HEK293 (cell line): ENCODE data around the gene ZXDC.

Experiments
- CTCF ChIA-PET: fragments of 350-600 bp; formaldehyde crosslinking; extraction: SDS; loops from one replicate; lab custom pipeline; 2021; ENCODE audit warnings: antibody characterized with exemption; lab: Yijun Ruan, JAX
- POLR2A ChIA-PET: fragments of 300-600 bp; formaldehyde crosslinking; extraction: SDS; loops from one replicate; lab custom pipeline; 2020; ENCODE audit warnings: antibody characterized with exemption, inconsistent platforms; lab: Yijun Ruan, JAX
- H3K27ac ChIP-seq: fragments of 200-500 bp; sonication (Bioruptor generic); 2 replicates; pipeline ENCODE4 v1.5.1; 2014; ENCODE audit warnings: low read depth, low read length, control low read depth, inconsistent platforms; ENCODE audit errors: extremely low read depth
- H3K36me3 ChIP-seq, 2 experiments: fragments of 200-500 bp in 1 of 2; sonication (Bioruptor generic) in 1 of 2; 1 replicate in 1 of 2; 2 replicates in 1 of 2; pipeline ENCODE4 v1.5.1; 2014 to 2017; ENCODE audit warnings: inconsistent platforms in 2 of 2, low read length in 2 of 2; ENCODE audit not compliant: control insufficient read depth in 2 of 2, insufficient read depth in 1 of 2
- H3K4me1 ChIP-seq: fragments of 200-500 bp; sonication (Bioruptor generic); 2 replicates; pipeline ENCODE4 v1.5.1; 2014; ENCODE audit warnings: mild to moderate bottlenecking, low read length, inconsistent platforms; ENCODE audit not compliant: control insufficient read depth, insufficient read depth
- H3K4me3 ChIP-seq: 2 replicates; pipeline ENCODE4 v1.5.1; 2011; ENCODE audit warnings: low read depth, mild to moderate bottlenecking, control low read depth, low read length, moderate library complexity
- H3K9me3 ChIP-seq: fragments of 200-500 bp; sonication (Bioruptor generic); 2 replicates; pipeline ENCODE4 v1.5.1; 2014; ENCODE audit warnings: low read depth, low read length, inconsistent platforms; ENCODE audit not compliant: control insufficient read depth, insufficient read depth
- GLI2 ChIP-seq: fragments of 450-650 bp; formaldehyde crosslinking; IDR thresholded peaks from 2 replicates; pipeline ENCODE4; 2017; ENCODE audit warnings: missing biosample characterization, missing genetic modification characterization, low read depth, borderline replicate concordance
- GLIS1 ChIP-seq: fragments of 450-650 bp; formaldehyde crosslinking; IDR thresholded peaks from 2 replicates; pipeline ENCODE4 v1.5.1; 2016; ENCODE audit warnings: missing biosample characterization, missing genetic modification characterization
- GLIS2 ChIP-seq: fragments of 450-650 bp; formaldehyde crosslinking; IDR thresholded peaks from 2 replicates; pipeline ENCODE4 v1.5.1; 2016; ENCODE audit warnings: missing biosample characterization, missing genetic modification characterization
- REST ChIP-seq: fragments of 450-650 bp; formaldehyde crosslinking; IDR thresholded peaks from 2 replicates; pipeline ENCODE4 v1.5.1; 2016; ENCODE audit warnings: missing biosample characterization, missing genetic modification characterization
- SCRT1 ChIP-seq: fragments of 450-650 bp; formaldehyde crosslinking; IDR thresholded peaks from 2 replicates; pipeline ENCODE4 v1.5.1; 2016; ENCODE audit warnings: missing biosample characterization, missing genetic modification characterization, borderline replicate concordance
- ZBTB21 ChIP-seq: fragments of 450-650 bp; formaldehyde crosslinking; IDR thresholded peaks from 2 replicates; pipeline ENCODE4 v1.5.1; 2017; ENCODE audit warnings: missing biosample characterization, missing genetic modification characterization
- ZFP41 ChIP-seq: fragments of 450-650 bp; formaldehyde crosslinking; IDR thresholded peaks from 2 replicates; pipeline ENCODE4 v1.5.1; 2016; ENCODE audit warnings: missing biosample characterization, missing genetic modification characterization, borderline replicate concordance
- ZNF140 ChIP-seq: fragments of 450-650 bp; formaldehyde crosslinking; IDR thresholded peaks from 2 replicates; pipeline ENCODE4 v1.5.1; 2016; ENCODE audit warnings: missing biosample characterization, missing genetic modification characterization
- ZNF19 ChIP-seq: fragments of 450-650 bp; formaldehyde crosslinking; IDR thresholded peaks from 2 replicates; pipeline ENCODE4; 2016; ENCODE audit warnings: missing biosample characterization, missing genetic modification characterization, low read depth
- ZNF324 ChIP-seq: fragments of 450-650 bp; formaldehyde crosslinking; IDR thresholded peaks from 2 replicates; pipeline ENCODE4 v1.5.1; 2016; ENCODE audit warnings: missing biosample characterization, missing genetic modification characterization
- ZNF677 ChIP-seq: fragments of 450-650 bp; IDR thresholded peaks from 2 replicates; pipeline ENCODE4 v1.5.0; 2018; ENCODE audit warnings: missing biosample characterization, mild to moderate bottlenecking, missing genetic modification characterization, moderate library complexity
- ZNF704 ChIP-seq: fragments of 450-650 bp; formaldehyde crosslinking; IDR thresholded peaks from 2 replicates; pipeline ENCODE4 v1.5.1; 2016; ENCODE audit warnings: missing biosample characterization, missing genetic modification characterization
- ZSCAN23 ChIP-seq: fragments of 450-650 bp; formaldehyde crosslinking; IDR thresholded peaks from 2 replicates; pipeline ENCODE4 v1.5.1; 2016; ENCODE audit warnings: missing biosample characterization, missing genetic modification characterization
- TF ChIP-seq, protein P1 (sequence below): IDR thresholded peaks from 2 replicates; pipeline ENCODE4 v1.6.1; 2011; ENCODE audit warnings: mild to moderate bottlenecking, low read depth, low read length, borderline replicate concordance
- TF ChIP-seq, protein P2 (sequence below): fragments of 450-650 bp; formaldehyde crosslinking; IDR thresholded peaks from 2 replicates; pipeline ENCODE4 v1.5.1; 2017; ENCODE audit warnings: missing biosample characterization, missing genetic modification characterization

ZXDC gene

DNA sequence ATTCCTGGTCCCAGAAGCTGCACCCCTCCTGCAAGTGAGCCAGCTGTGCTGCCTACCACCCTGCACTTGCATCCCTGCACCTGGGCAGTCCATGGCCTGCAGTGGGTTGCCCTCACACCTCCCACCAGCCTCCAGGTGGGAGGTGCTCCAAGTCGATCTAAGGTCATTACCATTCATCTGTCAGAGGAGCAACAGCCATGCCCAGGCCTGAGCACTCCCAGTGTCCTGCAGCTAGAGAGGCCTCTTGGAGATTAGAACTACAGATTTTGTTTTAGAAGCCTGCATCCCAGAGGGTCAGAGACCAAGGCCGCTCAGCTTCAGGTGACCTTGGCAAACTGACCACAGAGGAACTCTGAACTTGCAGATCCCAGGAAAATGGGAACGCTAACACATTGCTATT, 9.0 kb upstream of the ZXDC start (continued):
- TF ChIP-seq ZNF704 (tag by site-specific recombination), result no peak
- TF ChIP-seq ZBTB21 (tag by site-specific recombination), result no peak
- TF ChIP-seq GLIS2 (tag by site-specific recombination), result no peak
- TF ChIP-seq ZNF677 (tag by site-specific recombination), result no peak
- TF ChIP-seq ZNF324 (tag by site-specific recombination), result no peak
- TF ChIP-seq GLI2 (tag by site-specific recombination), result no peak
- no peak for TF ChIP-seq GLIS1 (tag by site-specific recombination)
- TF ChIP-seq SCRT1, result no peak
- TF ChIP-seq ZNF140 (tag by site-specific recombination), result no peak
- no peak for TF ChIP-seq ZNF19
- no peak for TF ChIP-seq ZSCAN23 (tag by site-specific recombination)

- TF ChIP-seq, protein P1, sequence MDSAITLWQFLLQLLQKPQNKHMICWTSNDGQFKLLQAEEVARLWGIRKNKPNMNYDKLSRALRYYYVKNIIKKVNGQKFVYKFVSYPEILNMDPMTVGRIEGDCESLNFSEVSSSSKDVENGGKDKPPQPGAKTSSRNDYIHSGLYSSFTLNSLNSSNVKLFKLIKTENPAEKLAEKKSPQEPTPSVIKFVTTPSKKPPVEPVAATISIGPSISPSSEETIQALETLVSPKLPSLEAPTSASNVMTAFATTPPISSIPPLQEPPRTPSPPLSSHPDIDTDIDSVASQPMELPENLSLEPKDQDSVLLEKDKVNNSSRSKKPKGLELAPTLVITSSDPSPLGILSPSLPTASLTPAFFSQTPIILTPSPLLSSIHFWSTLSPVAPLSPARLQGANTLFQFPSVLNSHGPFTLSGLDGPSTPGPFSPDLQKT, result no peak
- no peak for TF ChIP-seq GLIS2 (tag by site-specific recombination)
- TF ChIP-seq, protein P2, sequence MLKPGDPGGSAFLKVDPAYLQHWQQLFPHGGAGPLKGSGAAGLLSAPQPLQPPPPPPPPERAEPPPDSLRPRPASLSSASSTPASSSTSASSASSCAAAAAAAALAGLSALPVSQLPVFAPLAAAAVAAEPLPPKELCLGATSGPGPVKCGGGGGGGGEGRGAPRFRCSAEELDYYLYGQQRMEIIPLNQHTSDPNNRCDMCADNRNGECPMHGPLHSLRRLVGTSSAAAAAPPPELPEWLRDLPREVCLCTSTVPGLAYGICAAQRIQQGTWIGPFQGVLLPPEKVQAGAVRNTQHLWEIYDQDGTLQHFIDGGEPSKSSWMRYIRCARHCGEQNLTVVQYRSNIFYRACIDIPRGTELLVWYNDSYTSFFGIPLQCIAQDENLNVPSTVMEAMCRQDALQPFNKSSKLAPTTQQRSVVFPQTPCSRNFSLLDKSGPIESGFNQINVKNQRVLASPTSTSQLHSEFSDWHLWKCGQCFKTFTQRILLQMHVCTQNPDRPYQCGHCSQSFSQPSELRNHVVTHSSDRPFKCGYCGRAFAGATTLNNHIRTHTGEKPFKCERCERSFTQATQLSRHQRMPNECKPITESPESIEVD (tag by site-specific recombination), result no peak
- Histone ChIP-seq H3K9me3 (no peaks in the 10 kb centered on the region), H3K27ac (no peak overlapping the region), H3K4me1 (no peaks in the 10 kb centered on the region), H3K36me3 (no peaks in the 10 kb centered on the region), H3K4me3 (no peak overlapping the region)
- CTCF ChIA-PET, result no interaction called here
- POLR2A ChIA-PET, result no interaction called here
These were observed 8.5 kb upstream of the ZXDC start for GRCh38 chr3:126484148-126484547.

- TF ChIP-seq REST (tag by site-specific recombination) (no peak), ZFP41 (tag by site-specific recombination) (no peak)
- H3K27ac ChIP-seq, result no peak overlapping the region
- no peaks in the 10 kb centered on the region for H3K4me1 ChIP-seq
- H3K4me3 ChIP-seq, result no peak overlapping the region
- no peaks in the 10 kb centered on the region for H3K36me3 ChIP-seq
- CTCF ChIA-PET, result no interaction called here
- POLR2A ChIA-PET, result no interaction called here
- no peaks in the 10 kb centered on the region for H3K9me3 ChIP-seq
These were observed 7.7 kb upstream of the ZXDC start for GRCh38 chr3:126483321-126483761.
